HG02763 (cell line): Measurements from ENCODE around the gene GID8.
"Not testable (repeated sequence)": the region's sequence is repeated elsewhere in the genome, so short reads cannot be mapped to it uniquely, and the experiment has no call there.

Experiments
- ATAC-seq: cut with Tn5 transposase; IDR thresholded peaks from one replicate; pipeline ENCODE4 v1.9.1; 2021; ENCODE audit warnings: mild to moderate bottlenecking, moderate library complexity; ENCODE audit not compliant: unreplicated experiment

GID8 gene

DNA sequence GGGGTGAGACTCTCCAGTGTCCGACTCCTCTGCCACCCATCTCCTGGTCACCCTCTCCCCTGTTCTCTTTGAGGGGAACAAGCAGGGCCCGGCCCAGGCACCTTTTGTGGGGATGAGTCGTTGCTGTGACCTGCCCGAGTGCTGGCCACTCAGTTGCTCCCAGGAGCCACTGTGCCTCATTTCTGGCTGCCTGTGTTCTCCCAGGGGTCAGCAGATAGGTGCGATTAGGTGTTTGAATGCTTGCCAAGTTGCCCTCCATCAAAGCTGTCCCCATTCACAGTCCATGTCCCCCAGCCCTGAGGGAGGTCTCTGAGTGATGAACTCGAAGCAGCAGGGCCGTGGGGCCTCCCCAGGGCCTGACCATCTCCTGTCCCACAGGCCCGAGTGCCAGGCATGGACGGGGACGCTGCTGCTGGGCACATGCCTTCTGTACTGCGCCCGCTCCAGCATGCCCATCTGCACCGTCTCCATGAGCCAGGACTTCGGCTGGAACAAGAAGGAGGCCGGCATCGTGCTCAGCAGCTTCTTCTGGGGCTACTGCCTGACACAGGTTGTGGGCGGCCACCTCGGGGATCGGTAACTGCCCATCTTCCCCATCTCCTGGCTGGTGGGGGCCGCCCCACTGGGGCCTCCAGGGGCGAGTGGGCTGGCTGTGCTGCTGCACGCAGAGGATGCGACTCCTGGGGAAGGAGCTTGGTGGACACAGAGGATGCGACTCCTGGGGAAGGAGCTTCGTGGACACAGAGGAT is 18.6 kb downstream of the GID8 start:
- ATAC-seq, result no peak

DNA sequence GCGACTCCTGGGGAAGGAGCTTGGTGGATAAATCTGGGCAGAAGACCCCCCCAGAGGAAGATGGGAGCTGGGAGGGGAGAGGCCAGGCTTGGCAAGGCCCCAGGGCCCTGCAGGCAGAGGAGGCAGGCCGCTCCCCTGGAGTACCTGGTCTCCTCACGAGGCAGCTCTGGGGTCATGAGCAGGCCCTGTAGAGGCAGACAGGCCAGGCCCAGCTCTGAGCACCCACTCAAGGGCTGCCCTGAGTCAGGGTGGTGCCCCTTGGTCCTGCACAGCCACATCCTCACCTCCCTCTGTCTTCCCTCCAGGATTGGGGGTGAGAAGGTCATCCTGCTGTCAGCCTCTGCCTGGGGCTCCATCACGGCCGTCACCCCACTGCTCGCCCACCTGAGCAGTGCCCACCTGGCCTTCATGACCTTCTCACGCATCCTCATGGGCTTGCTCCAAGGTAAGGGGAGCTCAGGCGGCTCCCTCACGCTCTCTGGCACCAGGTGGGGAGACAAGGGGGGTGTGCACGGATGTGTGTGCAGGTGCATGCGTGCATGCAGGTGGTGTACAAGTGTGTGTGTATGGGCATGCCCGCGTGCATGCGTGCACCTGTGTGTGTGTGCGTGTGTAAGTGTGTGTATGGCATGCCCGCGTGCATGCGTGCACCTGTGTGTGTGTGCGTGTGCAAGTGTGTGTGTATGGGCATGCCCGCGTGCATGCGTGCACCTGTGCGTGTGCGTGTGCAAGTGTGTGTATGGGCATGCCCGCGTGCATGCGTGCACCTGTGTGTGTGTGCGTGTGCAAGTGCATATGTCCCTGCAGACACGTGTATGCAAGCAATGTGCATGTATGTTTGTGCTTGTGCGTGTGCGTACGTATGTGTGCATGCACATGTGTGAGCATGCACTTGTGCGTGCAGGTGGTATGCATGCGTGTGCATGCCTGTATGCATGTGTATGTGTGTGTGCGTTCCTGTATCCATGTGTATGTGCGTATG is 19.5 kb downstream of the GID8 start:
- no peak for ATAC-seq

DNA sequence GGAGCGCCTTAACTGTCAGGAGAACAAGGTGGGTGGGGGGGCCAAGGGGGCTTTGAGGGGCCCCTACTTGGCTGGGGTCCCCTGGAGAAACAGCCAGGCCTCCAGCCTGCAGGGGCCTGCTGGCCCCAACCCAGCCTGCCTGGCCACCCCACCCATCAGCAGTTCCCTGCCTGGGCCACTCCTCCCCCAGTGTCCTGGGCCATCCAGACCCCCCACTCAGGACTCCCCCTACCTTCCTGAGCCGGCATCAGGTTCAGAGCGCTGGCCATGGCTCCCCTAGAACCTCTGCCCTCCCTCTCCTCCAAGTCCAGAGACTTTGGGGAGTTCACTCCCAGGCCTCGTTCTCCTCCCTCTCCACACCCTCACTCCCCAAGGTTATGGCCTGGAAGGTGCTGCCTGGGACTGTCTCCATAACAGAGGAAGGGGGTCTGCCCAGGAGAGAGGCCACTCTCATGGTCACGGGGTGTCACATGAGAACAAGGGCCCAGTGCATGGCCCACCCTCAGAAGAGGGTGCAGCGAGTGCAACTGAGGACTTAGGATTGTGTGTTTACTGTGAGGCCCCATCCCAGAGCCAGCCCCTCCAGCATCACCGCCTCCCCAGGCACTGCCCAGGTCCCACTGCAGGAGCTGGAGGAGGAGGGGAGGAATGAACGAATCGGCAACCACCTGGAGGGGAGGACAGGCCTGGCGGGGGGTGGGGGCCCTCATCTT is 20.6 kb downstream of the GID8 start:
- no peak for ATAC-seq

DNA sequence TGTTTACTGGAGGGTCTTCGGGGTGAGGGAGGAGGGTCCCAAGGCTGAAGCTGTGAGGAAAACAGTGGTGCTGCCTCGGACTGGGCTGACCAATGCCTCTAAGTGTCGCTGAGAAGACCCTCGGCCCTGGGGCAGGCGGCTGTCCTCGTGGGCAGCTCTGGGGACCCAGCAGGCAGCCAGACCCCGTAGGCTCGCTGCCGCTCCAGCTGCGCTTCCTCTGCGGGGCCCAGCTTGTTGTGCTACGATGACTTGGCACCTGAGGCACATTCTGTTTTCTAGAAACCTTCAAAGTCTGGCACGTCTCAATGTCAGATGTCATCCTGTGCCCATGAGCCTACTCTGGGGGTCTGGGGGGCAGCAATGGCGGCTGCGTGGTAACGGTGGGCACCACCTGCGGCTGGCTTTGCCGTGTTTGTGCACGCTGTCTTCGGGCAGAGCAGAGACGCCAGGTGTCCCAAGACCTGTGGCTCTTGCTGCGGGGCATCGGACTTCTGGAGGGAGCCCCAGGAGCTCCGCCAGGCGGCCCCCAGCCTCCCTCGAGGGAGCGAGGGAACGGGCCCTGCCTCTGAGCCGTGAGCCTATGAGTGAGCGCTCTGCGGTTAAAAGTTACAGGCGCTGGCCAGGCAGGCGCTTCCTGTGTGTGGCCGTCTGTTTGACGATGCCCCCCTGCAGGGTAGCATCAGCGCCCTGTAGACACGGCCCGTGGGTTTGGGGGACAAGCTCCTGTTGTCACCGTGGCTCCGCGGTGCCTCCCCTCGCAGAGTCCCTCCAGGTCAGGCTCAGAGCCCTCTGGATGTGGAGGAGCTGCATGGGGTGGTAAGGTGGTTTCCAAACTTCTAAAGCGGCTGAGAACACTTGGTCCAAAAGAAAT is 21.4 kb downstream of the GID8 start:
- ATAC-seq, result no peak

DNA sequence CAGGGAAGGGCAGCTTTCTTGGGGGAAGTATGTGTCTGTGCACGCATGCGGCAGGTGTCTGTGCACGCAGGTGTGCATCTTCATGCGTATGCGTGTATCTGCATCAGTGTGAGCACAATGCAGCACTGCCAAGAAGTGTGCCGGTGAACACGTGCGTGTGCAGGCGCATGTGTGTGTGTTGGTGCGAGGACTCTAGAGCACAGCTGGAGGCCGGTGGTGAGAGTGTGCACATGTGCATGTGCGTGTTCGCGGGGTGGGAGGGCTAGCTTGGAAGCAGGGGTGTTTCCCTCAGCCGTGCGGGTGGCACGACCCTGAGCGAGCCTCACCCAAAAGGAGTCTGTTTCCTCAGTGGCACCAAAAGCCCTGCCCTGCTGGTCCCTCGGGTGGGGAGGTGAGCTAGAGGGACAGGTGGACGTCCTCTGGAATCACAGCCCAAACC is 22.1 kb downstream of the GID8 start:
- ATAC-seq, result no peak

DNA sequence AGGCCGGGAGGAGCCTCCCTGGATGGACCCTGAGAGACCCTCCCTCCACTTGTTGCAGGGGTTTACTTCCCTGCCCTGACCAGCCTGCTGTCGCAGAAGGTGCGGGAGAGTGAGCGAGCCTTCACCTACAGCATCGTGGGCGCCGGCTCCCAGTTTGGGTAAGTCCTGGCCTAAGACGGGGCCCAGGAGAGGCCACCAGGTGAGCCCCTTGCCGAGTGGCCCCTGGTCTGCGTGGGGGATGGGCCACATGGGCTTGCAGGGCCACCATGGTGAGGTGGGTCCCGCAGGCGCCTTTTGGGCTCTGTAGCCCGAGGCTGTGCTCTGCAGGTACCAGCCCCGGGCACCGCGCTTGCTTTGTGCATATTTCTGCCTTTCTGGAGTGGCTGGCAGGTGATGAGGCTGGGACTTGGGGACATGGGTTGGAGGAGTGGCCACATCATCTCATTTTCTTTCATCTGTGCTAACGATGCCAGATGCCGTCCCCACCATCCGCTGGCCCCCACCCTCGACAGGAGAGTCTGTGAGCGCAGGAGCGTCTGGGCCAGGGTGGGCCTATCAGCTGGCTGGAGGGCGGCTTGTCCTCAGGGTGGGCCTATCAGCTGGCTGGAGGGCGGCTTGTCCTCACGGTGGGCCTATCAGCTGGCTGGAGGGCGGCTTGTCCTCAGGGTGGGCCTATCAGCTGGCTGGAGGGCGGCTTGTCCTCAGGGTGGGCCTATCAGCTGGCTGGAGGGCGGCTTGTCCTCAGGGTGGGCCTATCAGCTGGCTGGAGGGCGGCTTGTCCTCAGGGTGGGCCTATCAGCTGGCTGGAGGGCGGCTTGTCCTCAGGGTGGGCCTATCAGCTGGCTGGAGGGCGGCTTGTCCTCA is 22.7 kb downstream of the GID8 start:
- ATAC-seq, result not testable (repeated sequence)

DNA sequence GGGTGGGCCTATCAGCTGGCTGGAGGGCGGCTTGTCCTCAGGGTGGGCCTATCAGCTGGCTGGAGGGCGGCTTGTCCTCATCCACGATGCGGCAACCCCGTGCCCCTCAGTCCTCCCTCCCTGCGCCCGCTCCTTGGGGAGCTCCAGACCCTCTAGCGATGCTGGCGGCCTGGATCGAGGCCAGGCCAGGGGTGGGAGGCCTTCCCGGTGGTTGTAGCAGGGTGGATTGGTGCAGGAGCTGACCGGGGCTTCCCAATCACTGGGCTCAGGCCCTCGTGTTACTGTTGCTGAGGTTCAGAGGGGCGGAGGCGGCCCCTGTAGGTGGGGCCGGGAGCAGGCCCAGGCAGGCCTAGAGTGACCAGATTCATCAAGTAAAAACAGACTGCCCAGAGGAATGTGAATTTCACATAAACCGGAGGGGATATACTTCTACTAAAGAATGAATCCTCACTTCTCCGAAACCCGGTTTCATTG is 23.4 kb downstream of the GID8 start:
- ATAC-seq, result no peak

DNA sequence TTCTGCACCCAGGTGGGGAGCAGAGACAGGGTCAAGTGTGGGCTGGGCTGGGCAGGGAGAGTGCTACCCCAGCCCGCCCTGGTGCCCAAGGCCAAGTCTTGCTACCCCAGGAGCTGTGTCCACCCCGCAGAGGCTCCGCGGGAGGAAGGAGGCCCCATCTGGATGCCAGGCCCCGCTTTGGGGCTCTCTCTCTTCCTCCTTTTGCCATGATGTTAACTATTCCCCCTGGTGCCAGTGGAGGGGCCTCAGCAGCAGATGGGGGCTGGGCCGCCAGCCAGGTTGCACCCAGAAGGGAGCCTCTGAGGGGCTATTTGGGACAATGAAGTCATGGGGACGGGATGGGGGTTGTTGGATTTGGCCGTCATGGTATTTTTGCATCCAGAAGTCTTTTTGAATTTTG is 23.9 kb downstream of the GID8 start:
- no peak for ATAC-seq

DNA sequence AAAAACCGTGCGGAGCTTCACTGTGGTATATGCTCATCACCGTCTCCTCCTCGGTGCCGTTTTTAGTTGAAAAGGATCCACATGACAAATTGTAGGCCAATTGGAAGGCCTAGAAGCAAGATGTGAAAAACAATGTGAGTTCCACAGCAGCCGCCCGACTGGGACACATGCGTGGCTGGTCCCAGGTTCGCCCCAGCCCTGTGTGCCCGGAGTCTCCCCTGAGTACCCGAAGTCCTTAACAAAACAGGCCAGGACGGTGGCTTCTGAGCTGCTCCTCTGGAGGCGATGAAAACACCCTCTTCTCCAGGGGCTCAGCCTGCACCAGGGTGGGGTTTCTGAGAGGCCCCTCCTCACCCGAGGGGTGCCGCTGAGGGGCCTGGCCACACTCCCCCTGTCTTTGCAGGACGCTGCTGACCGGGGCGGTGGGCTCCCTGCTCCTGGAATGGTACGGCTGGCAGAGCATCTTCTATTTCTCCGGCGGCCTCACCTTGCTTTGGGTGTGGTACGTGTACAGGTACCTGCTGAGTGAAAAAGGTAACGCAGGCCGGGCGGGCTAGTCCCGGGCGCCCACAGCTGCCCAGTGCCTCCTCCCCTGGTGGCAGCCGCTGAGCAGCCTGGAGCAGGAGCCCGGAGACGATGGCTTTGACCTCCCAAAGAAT is 24.4 kb downstream of the GID8 start:
- no peak for ATAC-seq

DNA sequence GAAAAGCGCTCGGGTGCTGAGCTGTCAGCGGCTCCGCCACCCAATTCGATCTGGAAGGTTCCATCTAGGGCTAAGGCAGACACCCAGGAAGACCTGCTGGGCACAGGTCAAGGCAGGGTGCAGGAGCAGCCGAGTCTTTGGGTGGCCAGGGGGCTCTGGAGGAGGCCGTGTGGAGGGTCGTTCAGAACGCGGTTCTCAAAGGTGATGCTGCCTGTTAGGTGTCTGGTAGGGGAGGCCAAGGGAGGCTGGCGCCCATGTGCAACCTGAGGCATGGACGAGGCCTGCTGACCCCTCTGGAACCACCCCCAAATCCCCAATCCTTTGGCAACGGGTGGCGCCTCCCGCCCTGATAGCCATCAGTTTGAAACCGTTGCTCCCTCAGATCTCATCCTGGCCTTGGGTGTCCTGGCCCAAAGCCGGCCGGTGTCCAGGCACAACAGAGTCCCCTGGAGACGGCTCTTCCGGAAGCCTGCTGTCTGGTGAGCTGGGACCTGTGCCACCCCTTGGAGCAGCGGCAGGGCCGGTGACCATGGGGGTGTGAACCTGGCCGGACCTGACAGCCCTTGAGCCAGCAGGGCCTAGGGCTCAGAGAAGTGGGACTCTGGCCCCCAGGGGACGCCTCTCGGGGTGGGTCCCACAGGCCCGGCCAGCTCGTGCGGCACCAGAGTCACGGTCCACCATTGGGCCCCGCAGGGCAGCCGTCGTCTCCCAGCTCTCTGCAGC is 25.1 kb downstream of the GID8 start:
- no peak for ATAC-seq

DNA sequence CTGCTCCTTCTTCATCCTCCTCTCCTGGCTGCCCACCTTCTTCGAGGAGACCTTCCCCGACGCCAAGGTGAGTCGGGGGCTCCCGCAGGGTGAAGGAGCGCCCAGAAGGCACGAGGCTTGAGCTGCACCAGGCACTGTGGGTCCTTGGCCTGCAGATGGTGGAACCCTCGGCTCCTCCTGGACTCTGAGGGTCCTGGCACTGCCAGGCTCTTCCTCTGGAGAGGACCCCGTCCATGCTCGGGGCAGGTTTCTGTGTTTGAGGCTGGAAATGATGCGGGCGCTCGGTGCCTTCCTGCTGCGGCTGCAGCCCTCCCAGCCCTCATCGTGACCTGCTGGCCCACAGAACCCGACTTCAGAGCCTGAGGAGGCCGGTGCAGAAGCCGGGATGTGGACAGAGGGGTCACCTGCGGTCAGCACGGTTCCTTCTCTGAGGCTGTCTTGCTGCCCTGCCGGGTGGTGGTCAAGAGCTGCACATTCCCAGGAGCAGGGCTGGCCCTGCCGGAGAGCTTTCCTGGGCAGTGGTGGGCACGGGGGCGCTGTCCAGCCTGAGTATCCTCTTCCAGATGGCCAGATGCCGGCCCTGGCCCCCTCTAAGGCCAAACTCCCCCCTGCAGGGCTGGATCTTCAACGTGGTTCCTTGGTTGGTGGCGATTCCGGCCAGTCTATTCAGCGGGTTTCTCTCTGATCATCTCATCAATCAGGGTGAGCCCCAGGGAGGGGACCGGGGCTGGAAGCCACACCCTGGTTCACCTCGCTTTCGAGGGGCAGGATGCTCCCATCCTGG is 25.9 kb downstream of the GID8 start:
- no peak for ATAC-seq

DNA sequence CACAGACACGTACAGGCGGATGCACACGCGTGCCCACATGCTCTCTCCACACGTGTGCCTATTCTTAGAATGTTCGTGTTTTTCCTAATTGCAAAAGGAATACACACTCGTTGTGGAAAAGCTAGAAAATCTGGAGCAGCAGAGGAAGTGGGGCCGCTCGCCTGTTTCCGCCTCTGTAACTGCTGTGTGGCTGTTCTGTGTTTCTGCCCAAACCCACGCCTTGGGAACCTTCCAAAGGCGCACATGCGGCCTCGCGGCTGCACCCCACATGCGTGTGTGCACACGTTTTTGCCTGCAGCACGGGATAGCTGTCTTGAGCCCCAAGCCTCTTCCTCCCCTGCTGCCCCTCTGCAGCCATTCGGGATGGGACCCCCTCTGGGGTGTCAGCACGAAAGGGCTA is 26.8 kb downstream of the GID8 start:
- no peak for ATAC-seq

DNA sequence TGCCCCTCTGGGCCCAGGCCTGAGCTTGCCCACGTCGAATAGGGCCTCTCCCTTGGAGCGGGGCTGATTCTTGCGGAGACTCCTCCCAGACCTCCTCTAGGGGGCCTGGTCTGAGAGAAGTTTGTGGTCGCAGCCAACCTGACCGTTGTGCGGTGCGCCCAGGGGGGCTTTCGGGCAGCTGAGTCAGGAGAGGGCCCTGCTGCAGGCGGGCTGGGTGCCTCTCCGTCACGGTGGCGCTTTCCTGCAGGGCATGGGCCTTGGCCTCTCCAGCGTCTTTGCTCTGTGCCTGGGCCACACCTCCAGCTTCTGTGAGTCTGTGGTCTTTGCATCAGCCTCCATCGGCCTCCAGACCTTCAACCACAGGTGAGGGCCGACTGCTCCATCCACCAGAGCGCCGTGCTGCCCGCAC is 27.4 kb downstream of the GID8 start:
- ATAC-seq, result no peak

DNA sequence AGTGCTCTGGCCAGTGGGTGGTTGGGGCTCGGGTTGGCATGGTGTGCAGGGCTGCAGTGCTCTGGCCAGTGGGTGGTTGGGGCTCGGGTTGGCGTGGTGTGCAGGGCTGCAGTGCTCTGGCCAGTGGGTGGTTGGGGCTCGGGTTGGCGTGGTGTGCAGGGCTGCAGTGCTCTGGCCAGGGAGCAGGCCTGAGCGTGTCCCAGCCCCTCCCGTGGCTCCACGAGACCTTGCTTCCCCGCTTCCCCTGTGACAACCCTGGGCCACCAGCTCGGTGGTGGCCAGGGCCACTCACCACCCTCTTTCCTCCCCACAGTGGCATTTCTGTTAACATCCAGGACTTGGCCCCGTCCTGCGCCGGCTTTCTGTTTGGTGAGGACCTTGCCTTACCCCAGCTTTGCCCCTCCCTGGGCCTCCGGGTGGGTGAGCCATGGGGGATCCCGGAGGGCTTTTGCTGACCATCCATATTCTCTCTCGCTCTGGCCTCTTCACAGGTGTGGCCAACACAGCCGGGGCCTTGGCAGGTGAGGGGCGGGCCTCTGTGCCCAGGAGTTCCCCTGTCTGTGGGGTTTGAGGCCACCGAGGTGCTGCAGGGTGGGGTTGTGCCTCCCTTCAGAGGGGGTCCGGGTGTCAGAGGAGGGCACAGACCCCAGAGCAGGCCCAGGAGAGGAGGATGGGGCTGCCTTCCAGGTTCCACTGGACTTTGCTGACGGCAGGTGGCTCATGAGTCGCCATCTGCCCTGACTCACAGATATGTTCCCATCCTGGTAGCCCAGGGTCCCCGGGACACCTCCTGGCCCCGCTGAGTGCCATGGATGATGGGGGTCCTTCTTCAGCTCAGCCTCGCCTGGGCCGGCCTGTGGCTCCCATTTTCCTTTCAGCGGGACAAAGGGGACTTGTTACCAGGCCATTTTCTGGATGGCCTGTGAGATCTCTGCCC is 28.5 kb downstream of the GID8 start:
- ATAC-seq, result no peak

DNA sequence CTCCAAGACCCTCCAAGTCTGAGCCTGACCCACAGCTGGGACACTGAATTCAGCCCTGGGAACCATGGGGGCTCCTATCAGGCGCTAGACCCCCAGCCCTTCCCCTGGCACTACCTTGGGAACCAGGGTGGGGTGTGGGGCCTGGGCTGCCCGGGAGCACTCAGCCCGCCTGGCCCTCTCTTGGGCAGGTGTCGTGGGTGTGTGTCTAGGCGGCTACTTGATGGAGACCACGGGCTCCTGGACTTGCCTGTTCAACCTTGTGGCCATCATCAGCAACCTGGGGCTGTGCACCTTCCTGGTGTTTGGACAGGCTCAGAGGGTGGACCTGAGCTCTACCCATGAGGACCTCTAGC is 29.2 kb downstream of the GID8 start:
- no peak for ATAC-seq

DNA sequence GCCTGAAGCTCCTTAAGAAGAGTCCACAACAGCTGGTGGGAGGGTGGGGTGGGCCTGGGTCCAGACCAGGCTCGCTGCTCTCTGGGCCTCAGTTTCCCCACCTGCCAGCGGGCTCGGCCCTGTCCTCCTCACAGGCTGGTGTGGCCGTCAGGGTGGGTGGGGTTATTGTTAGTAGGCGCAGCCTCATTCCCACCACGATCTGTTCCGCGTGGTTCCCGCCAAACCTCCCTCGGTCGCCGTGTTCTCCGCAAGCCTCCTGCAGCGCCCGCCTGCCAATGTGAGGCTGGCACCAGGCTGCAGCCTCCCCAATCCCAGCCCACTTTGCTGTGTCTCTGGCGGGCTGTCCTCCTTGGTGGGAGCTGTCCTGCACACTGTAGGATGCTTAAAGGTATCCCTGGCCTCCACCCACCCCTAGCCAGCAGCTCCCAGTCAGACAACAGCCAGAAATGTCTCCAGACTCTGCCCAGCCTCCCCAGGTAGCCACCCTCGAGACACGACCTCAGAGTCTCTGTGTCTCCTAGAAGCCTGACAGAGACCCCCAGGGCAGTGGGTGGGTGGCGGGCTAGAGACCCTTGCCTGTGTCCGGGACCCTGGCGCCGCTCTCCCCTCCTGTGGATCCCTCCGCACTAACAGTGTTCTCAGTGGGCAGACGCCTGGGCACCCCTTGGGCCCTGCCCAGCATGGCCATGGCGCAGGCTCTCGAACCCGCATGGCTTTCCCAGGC is 29.8 kb downstream of the GID8 start:
- no peak for ATAC-seq
